ENCODE results near the gene DNAAF8. TPM values are rescaled to one million over a fixed set of nuclear protein-coding genes. Genes with fewer than 3 reads are reported as not detected.
A peak's percentile ranks its signal among the peaks of the same experiment; 100 is the strongest.
"Not testable (repeated sequence)": the region's sequence is repeated elsewhere in the genome, so short reads cannot be mapped to it uniquely, and the experiment has no call there.

DNAAF8 gene
- total RNA-seq, 1 experiment from 2014 or later = 0.06 TPM

DNA sequence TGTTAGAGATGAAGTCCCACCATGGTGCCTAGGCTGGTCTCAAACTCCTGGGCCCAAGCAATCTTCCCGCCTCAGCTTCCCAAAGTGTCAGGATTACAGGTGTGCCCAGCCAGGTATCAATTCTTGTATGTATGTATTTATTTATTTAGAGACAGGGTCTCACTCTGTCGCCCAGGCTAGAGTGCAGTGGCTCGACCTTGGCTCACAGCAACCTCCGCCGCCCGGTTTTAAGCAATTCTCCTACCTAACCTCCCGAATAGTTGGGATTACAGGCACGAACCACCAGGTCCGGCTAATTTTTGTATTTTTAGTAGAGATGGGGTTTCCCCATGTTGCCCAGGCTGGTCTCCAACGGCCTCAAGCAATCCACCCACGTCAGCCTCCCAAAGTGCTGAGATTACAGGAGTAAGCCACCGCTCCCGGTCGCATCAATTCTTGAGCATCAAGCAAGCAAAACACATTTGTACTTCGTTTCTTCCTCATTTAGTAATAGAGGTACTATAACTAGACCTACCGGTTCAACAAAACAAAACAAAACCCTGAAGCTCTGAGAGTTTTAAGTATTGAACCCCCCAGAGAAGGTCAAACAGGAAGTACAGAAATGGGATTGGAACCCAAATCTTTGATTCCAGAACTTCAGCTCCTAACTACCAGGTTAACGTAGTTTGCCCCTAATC is 33.7 kb downstream of the DNAAF8 start:
- H3K9me3 ChIP-seq (replicated peaks) = no peaks in the 10 kb centered on the region
- no peaks in the 10 kb centered on the region for H3K27me3 ChIP-seq
- H3K36me3 ChIP-seq = no peaks in the 10 kb centered on the region
- DNase-seq = no peak
- peaks cover 4% of the 10 kb centered on the region; the same call in 1 of the 2 replicates for H3K4me1 ChIP-seq
- peak overlapping the region; percentile 49 for H3K4me3 ChIP-seq
- H3K27ac ChIP-seq = no peak overlapping the region

DNA sequence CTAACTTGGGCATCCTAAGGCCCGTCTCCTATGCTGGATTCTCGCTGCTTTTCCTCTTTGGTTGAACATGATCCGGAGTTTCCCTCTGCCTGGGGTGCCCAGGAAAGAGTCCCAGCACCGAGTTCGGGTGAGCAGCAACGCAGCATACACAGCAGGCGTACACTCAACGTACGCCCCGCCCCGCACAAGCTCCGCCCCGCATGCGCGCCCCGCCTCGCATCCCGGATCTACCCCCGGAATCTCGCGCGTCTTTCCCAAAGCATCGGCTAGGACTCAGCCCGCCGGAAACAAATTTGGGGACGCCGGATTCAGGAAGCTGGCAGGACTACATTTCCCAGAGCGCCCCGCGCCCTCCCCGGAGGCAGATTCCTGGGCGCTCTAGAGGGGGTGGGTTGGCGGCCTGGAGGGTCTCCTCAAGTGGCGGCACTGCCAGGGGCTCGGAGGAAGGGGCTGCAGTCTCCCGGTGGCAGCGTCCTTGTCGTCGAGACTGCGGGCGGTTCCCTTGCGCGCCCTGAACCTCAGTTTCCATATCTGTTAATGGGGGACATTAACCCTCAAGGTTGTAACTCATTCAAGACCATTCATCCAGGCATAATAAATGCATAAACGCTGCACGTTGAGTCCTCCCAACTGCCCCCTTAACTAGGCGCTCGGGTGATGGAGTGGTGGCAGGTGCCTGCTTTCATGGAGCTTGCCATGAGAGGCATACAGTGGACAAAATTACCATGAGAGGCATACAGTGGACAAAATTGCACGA is 34.4 kb downstream of the DNAAF8 start:
- peaks cover 4% of the 10 kb centered on the region; the same call in 1 of the 2 replicates for H3K4me1 ChIP-seq
- DNase-seq = peak; percentile 95 to 96
- no peaks in the 10 kb centered on the region for H3K36me3 ChIP-seq
- H3K9me3 ChIP-seq (replicated peaks) = no peaks in the 10 kb centered on the region
- no peak overlapping the region for H3K27ac ChIP-seq
- H3K27me3 ChIP-seq = no peaks in the 10 kb centered on the region
- peak overlapping the region; percentile 49 for H3K4me3 ChIP-seq

GRCh38 chr16:4769306-4769638 is 34.9 kb downstream of the DNAAF8 start:
- Histone ChIP-seq H3K4me1 (peaks cover 4% of the 10 kb centered on the region; the same call in 1 of the 2 replicates), H3K4me3 (no peak overlapping the region), H3K36me3 (no peaks in the 10 kb centered on the region), H3K27me3 (no peaks in the 10 kb centered on the region), H3K27ac (no peak overlapping the region), H3K9me3 (replicated peaks) (no peaks in the 10 kb centered on the region)
- DNase-seq = no peak

DNA sequence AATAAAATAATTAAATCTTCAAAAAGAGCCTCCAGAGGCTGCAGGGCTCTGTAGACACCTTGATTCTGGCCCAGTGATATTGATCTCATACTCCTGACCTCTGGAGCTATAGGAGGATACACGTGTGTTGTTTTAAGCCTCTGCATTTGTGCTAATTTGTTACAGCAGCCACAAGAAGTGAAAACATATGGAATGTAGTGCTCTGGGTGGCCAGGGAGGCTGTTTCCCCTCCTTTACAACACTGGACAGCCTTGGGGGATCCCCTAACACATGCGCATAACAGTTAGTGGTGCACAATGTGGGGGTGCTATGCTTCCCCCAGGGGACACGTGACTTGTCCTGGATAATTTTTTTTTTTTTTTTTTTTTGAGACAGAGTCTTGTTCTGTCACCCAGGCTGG is 37.3 kb downstream of the DNAAF8 start:
- peak; percentile 29 to 40 for DNase-seq
- peaks cover 4% of the 10 kb centered on the region; the same call in 1 of the 2 replicates for H3K4me1 ChIP-seq
- no peaks in the 10 kb centered on the region for H3K9me3 ChIP-seq (replicated peaks)
- no peak overlapping the region for H3K27ac ChIP-seq
- no peaks in the 10 kb centered on the region for H3K27me3 ChIP-seq
- H3K36me3 ChIP-seq = no peaks in the 10 kb centered on the region
- H3K4me3 ChIP-seq = no peak overlapping the region

DNA sequence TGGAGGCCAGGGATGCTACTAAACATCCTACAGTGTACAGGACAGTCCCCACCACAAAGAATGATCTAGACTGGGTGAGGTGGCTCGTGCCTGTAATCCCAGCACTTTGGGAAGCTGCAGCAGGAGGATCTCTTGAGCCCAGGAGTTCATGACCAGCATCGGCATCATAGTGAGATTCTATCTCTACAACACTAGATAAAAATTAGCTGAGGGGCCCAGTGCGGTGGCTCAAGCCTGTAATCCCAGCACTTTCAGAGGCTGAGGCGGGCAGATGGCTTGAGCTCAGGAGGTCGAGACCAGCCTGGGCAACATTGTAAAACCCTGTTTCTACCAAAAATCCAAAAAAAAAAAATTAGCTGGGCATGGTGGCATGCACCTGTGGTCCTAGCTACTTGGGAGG is 38.0 kb downstream of the DNAAF8 start:
- Histone ChIP-seq H3K9me3 (replicated peaks) (no peaks in the 10 kb centered on the region), H3K4me1 (peaks cover 4% of the 10 kb centered on the region; the same call in 1 of the 2 replicates), H3K27ac (no peak overlapping the region), H3K36me3 (no peaks in the 10 kb centered on the region), H3K4me3 (no peak overlapping the region), H3K27me3 (no peaks in the 10 kb centered on the region)
- DNase-seq = no peak

DNA sequence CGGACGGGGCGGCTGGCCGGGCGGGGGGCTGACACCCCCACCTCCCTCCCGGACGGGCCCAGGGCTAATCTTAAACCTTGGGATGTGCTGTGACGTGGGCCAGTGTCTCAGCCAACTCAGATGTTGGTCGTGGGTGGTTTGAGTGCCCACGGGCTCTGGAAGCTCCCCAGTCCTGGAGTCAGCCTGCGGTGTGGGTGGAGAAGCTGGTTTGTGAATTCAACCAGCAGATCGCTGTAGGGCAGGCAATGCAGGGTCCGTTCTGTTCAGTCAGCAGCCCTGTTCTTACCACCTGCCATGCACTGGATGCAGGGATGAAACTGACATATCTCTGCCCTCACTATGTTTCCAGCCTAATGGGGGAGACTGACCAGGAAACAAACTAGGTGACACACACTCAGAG is 40.7 kb downstream of the DNAAF8 start:
- Histone ChIP-seq H3K4me1 (peaks cover 4% of the 10 kb centered on the region; the same call in 1 of the 2 replicates), H3K9me3 (replicated peaks) (no peaks in the 10 kb centered on the region), H3K4me3 (no peak overlapping the region), H3K36me3 (no peaks in the 10 kb centered on the region), H3K27me3 (no peaks in the 10 kb centered on the region), H3K27ac (no peak overlapping the region)
- no peak for DNase-seq

GRCh38 chr16:4776141-4776705 is 41.9 kb downstream of the DNAAF8 start:
- H3K27me3 ChIP-seq = no peaks in the 10 kb centered on the region
- no peaks in the 10 kb centered on the region for H3K36me3 ChIP-seq
- no peaks in the 10 kb centered on the region for H3K9me3 ChIP-seq (replicated peaks)
- peaks cover 4% of the 10 kb centered on the region; the same call in 1 of the 2 replicates for H3K4me1 ChIP-seq
- no peak for DNase-seq
- H3K27ac ChIP-seq = no peak overlapping the region
- no peak overlapping the region for H3K4me3 ChIP-seq

DNA sequence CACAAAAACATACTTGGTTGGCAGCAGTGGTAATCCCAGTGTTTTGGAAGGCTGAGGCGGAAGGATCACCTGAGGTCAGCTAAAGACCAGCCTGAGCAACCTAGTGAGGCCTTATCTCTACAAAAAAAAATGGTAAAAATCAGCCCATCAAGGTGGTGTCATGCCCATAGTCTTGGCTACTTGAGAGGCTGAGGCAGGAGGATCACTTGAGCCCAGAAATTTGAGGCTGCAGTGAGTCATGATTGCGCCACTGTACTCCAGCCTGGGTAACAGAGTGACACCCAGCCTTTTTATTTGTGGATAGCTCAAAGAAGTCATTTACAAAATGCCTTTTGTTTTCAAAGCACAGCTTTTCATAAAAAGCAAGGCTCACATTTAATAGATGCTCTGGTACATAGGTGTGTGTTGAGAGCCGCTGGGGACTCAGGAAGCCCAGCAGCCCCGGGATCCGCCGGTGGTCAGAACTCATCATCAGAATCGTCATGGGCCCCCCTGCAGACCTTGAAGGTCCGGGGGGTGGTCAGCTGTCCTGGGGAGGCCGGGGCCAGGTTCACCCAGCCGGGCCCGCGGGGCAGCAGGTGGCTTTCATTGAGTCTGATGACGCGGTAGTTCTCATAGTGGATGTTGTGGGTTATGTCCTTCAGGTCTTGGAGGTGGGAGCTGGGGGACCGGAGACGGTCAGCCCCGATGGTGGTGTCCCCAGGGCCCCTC is 43.2 kb downstream of the DNAAF8 start:
- H3K27me3 ChIP-seq = no peaks in the 10 kb centered on the region
- no peaks in the 10 kb centered on the region for H3K4me1 ChIP-seq
- no peak overlapping the region for H3K27ac ChIP-seq
- DNase-seq = no peak
- H3K36me3 ChIP-seq = no peaks in the 10 kb centered on the region
- no peak overlapping the region for H3K4me3 ChIP-seq
- H3K9me3 ChIP-seq (replicated peaks) = no peaks in the 10 kb centered on the region

- H3K27ac ChIP-seq = no peak overlapping the region
- H3K4me1 ChIP-seq = no peaks in the 10 kb centered on the region
- H3K27me3 ChIP-seq = no peaks in the 10 kb centered on the region
- H3K36me3 ChIP-seq = no peaks in the 10 kb centered on the region
- H3K9me3 ChIP-seq (replicated peaks) = no peaks in the 10 kb centered on the region
- DNase-seq = no peak
- no peak overlapping the region for H3K4me3 ChIP-seq
Measured at GRCh38 chr16:4778050-4778392, 43.7 kb downstream of the DNAAF8 start.

DNA sequence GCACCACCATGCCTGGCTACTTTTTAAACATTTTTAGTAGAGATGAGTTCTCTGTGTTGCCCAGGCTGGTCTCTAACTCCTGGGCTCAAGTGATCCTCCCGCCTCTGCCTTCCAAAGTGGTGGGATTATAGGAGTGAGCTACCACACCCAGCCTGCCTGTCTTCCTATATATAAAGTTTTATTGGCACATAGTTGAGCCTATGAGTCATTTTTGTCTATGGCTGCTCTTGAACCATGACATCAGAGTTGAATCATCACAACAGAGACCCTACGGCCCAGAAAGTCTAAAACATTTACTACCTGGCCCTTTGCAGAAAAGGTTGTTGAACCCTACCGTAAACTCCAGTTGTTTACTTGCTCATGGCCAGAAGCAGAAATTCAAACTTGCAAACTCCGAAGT is 45.9 kb downstream of the DNAAF8 start:
- Histone ChIP-seq H3K4me1 (no peaks in the 10 kb centered on the region), H3K27ac (no peak overlapping the region), H3K4me3 (no peak overlapping the region), H3K9me3 (replicated peaks) (no peaks in the 10 kb centered on the region), H3K36me3 (no peaks in the 10 kb centered on the region), H3K27me3 (no peaks in the 10 kb centered on the region)
- DNase-seq = no peak

DNA sequence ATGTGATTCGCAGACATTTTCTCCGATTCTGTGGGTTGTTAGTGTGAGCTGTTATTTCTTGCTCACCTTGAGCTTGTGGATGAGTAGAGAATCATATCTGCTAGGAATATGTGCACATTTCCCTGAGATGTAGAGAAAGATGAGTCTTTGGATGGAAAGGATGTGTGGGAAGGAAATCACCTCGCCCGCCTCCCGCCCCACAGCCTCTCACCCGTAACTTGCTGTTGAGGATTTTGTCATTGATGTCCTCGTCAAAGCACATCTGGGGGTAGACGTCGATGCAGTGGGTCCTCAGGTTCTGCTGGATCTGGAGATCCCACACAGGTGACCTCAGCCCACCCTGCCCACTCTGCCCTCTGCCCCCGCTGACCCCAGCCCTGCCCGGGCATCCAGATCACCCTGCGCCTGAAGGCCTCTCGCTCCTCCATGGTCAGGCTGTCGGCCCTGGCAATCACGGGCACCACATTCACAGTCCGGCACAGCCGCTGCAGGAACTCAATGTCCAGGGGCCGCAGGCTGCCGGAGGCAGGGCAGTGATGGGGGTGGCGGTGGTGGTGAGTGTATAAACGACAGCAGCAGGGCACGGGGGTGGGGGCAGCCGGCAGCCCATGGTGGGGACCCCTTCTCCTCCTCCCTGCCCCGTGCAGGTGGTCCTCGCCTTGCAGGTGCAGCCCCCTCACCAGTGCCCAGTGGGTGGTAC is 49.1 kb downstream of the DNAAF8 start:
- no peaks in the 10 kb centered on the region for H3K36me3 ChIP-seq
- DNase-seq = no peak

DNA sequence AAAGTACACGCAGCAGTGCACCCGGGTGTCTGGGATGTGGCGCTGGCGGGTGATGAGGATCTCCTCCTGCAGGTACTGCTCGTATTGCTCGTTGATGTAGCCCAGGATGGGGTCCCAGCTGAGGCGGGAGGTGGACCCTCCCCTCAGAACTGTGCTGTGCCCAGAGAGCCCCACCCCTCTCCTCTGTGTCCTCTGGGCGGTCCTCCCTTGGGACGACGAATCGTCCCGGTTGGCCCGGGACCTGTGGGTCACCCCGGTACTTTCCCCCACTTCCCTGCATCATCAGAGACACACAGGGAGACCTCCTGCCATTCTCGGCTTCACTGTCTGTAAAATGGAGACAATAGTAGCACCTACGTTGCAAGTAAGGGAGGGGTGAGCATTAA is 49.6 kb downstream of the DNAAF8 start:
- Histone ChIP-seq H3K4me1 (no peaks in the 10 kb centered on the region), H3K36me3 (no peaks in the 10 kb centered on the region), H3K4me3 (no peak overlapping the region), H3K27ac (no peak overlapping the region), H3K27me3 (no peaks in the 10 kb centered on the region), H3K9me3 (replicated peaks) (no peaks in the 10 kb centered on the region)
- no peak for DNase-seq

More for the DNA sequence above, 49.1 kb downstream of the DNAAF8 start:
- no peak overlapping the region for H3K27ac ChIP-seq
- no peaks in the 10 kb centered on the region for H3K27me3 ChIP-seq
- no peaks in the 10 kb centered on the region for H3K9me3 ChIP-seq (replicated peaks)
- no peak overlapping the region for H3K4me3 ChIP-seq
- no peaks in the 10 kb centered on the region for H3K4me1 ChIP-seq

DNA sequence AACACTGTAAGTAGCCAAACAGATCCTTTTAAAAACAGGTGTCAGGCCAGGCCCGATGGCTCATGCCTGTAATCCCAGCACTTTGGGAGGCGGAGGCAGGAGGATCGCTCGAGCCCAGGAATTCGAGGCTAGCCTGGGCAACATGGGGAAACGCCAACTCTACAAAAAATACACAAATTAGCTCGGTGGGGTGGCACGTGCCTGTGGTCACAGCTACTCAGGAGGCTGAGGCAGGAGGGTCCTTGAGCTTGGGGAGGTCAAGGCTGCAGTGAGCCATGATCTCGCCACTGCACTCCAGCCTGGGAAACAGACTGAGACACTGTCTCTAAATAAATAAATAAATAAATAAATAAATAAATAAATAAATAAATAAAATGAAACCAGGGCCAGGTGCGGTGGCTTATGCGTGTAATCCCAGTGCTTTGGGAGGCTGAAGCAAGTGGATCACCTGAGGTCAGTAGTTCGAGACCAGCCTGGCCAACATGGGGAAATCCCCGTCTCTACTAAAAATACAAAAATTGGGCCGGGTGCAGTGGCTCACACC is 50.2 kb downstream of the DNAAF8 start:
- H3K4me1 ChIP-seq; H3K9me3 ChIP-seq (replicated peaks); H3K27me3 ChIP-seq; DNase-seq; H3K27ac ChIP-seq; H3K4me3 ChIP-seq; H3K36me3 ChIP-seq: not testable (repeated sequence)

DNA sequence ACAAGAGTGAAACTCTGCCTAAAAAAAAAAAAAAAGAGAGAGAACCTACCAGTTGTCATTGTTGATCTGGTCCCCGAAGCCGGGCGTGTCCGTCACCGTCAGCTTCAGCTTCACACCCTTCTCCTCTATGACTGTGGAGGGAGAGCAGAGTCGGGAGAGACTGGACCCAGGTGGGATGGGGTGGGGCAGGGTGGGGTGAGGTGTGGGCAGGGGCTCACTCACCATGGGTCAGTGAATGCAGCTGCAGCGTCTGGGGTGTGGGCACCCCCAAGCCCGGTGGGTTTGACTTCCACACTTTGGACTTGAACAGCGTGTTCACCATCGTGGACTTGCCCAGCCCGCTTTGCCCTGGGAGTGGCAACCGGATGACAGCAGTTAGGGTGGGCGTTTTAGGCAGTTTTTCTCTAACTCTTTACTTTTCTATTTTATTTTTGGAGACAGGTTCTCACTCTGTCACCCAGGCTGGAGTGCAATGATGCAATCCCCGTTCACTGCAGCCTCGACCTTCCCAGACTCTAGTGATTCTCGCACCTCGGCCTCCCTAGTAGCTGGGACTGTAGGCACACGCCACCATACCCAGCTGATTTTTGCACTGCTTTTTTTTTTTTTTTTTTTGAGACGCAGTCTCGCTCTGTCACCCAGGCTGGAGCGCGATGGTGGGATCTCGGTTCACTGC is 51.6 kb downstream of the DNAAF8 start:
- Histone ChIP-seq H3K27me3 (no peaks in the 10 kb centered on the region), H3K27ac (no peak overlapping the region), H3K36me3 (no peaks in the 10 kb centered on the region), H3K9me3 (replicated peaks) (no peaks in the 10 kb centered on the region), H3K4me1 (peaks cover 9% of the 10 kb centered on the region), H3K4me3 (no peak overlapping the region)
- DNase-seq = no peak

All from SJCRH30 (cell line).